ENCODE data around the gene METTL9.
"Not testable (repeated sequence)": the region's sequence is repeated elsewhere in the genome, so short reads cannot be mapped to it uniquely, and the experiment has no call there.

- TF ChIP-seq CTCF (conservative IDR thresholded peaks at IDR 0.05; ENCODE audit: low read depth, low read length); POLR2A (IDR thresholded peaks at IDR 0.05; ENCODE audit: low read depth, low read length); RAD21 (IDR thresholded peaks at IDR 0.05; ENCODE audit: low read length); FOS (IDR thresholded peaks at IDR 0.05; ENCODE audit: low read depth, low read length); USF2 (IDR thresholded peaks at IDR 0.05; ENCODE audit: low read depth, low read length); CEBPB (IDR thresholded peaks at IDR 0.05; ENCODE audit: low read depth, low read length): not testable (repeated sequence)
These were observed 32.0 kb downstream of the METTL9 start for GRCh38 chr16:21631376-21631775.
